ENCODE results near the gene KLC1. TPM values are rescaled to one million over a fixed set of nuclear protein-coding genes. Genes with fewer than 3 reads are reported as not detected.

KLC1 gene
- total and polyA plus RNA-seq, 4 donors = 93.3 to 225 (median 139) TPM

GRCh38 chr14:103719751-103720150 is 90.7 kb downstream of the KLC1 start:
- no peak overlapping the region for H3K9ac ChIP-seq (ENCODE audit: insufficient read depth in 1 of 2, low read length in 2 of 2)
- DNase-seq = no peak
- TF ChIP-seq CTCF (IDR thresholded peaks at IDR 0.05; ENCODE audit: control extremely low read depth, extremely low read depth) = no peak
- H3K9me3 ChIP-seq (ENCODE audit: control insufficient read depth in 4 of 4, insufficient read depth in 3 of 4, low read length in 3 of 4) = no peaks in the 10 kb centered on the region
- H3K36me3 ChIP-seq (ENCODE audit: control insufficient read depth in 4 of 4, insufficient read depth in 4 of 4, low read length in 4 of 4) = peaks cover 0 to 3% (median 0%) of the 10 kb centered on the region in 4 donors
- H3K27me3 ChIP-seq (ENCODE audit: control insufficient read depth in 3 of 3, insufficient read depth in 3 of 3, low read length in 2 of 3) = no peaks in the 10 kb centered on the region
- WGBS, 2 donors = 90 to 93% methylated on average over 8 of the region's 8 CpGs
- peaks cover 2 to 35% (median 9%) of the 10 kb centered on the region in 5 donors for H3K4me1 ChIP-seq (ENCODE audit: control insufficient read depth in 5 of 5, insufficient read depth in 5 of 5, low read length in 5 of 5)
- no peak for ATAC-seq (ENCODE audit: insufficient read depth, low FRiP score)
- H3K27ac ChIP-seq (ENCODE audit: low read depth in 1 of 2, low read length in 1 of 2) = no peak overlapping the region
- no peak overlapping the region for H3K4me3 ChIP-seq

- no peak overlapping the region for H3K27ac ChIP-seq (ENCODE audit: low read depth in 1 of 2, low read length in 1 of 2)
These were observed 92.5 kb downstream of the KLC1 start for GRCh38 chr14:103721334-103722120.

GRCh38 chr14:103723748-103724081 is 94.7 kb downstream of the KLC1 start:
- Histone ChIP-seq H3K36me3 (ENCODE audit: control insufficient read depth in 4 of 4, insufficient read depth in 4 of 4, low read length in 4 of 4) (peaks cover 0 to 12% (median 2%) of the 10 kb centered on the region in 4 donors), H3K27ac (ENCODE audit: low read depth in 1 of 2, low read length in 1 of 2) (peak overlapping the region; percentile 27 to 69), H3K9me3 (ENCODE audit: control insufficient read depth in 4 of 4, insufficient read depth in 3 of 4, low read length in 3 of 4) (peaks cover 0 to 2% (median 0%) of the 10 kb centered on the region in 4 donors), H3K9ac (ENCODE audit: insufficient read depth in 1 of 2, low read length in 2 of 2) (no peak overlapping the region), H3K27me3 (ENCODE audit: control insufficient read depth in 3 of 3, insufficient read depth in 3 of 3, low read length in 2 of 3) (no peaks in the 10 kb centered on the region), H3K4me3 (no peak overlapping the region), H3K4me1 (ENCODE audit: control insufficient read depth in 5 of 5, insufficient read depth in 5 of 5, low read length in 5 of 5) (peaks cover 2 to 16% (median 7%) of the 10 kb centered on the region in 5 donors)
- no peak for TF ChIP-seq CTCF (IDR thresholded peaks at IDR 0.05; ENCODE audit: control extremely low read depth, extremely low read depth)
- DNase-seq (no peak), ATAC-seq (ENCODE audit: insufficient read depth, low FRiP score) (no peak)
- WGBS, 2 donors = 88 to 89% methylated on average over 7 of the region's 7 CpGs

More at GRCh38 chr14:103721334-103722120, 92.5 kb downstream of the KLC1 start:
- H3K4me3 ChIP-seq = no peak overlapping the region
- no peaks in the 10 kb centered on the region for H3K27me3 ChIP-seq (ENCODE audit: control insufficient read depth in 3 of 3, insufficient read depth in 3 of 3, low read length in 2 of 3)
- ATAC-seq (ENCODE audit: insufficient read depth, low FRiP score) (no peak), DNase-seq (no peak)
- H3K9me3 ChIP-seq (ENCODE audit: control insufficient read depth in 4 of 4, insufficient read depth in 3 of 4, low read length in 3 of 4) = peaks cover 0 to 2% (median 0%) of the 10 kb centered on the region in 4 donors
- WGBS, 2 donors = 91% methylated on average over 26 of the region's 26 CpGs
- no peak for TF ChIP-seq CTCF (IDR thresholded peaks at IDR 0.05; ENCODE audit: control extremely low read depth, extremely low read depth)
- H3K9ac ChIP-seq (ENCODE audit: insufficient read depth in 1 of 2, low read length in 2 of 2) = no peak overlapping the region
- peaks cover 2 to 31% (median 9%) of the 10 kb centered on the region in 5 donors for H3K4me1 ChIP-seq (ENCODE audit: control insufficient read depth in 5 of 5, insufficient read depth in 5 of 5, low read length in 5 of 5)
- peaks cover 0 to 5% (median 0%) of the 10 kb centered on the region in 4 donors for H3K36me3 ChIP-seq (ENCODE audit: control insufficient read depth in 4 of 4, insufficient read depth in 4 of 4, low read length in 4 of 4)

All from lung (tissue), 12 donors.